NT2/D1 (cell line): Measurements from ENCODE around the gene REG3A.

ENCODE experiments used
- DNase-seq: peaks from one replicate; pipeline ENCODE4 v3.0.0-alpha.2; 2011; ENCODE audit warnings: low read depth, low spot score
- H3K27me3 ChIP-seq: 2 replicates; pipeline ENCODE4 v1.6.0; 2011; ENCODE audit warnings: mild to moderate bottlenecking; ENCODE audit not compliant: insufficient read length, insufficient read depth
- H3K36me3 ChIP-seq: 2 replicates; pipeline ENCODE4 v1.6.1; 2011; ENCODE audit warnings: mild to moderate bottlenecking, low read length, mixed read lengths; ENCODE audit not compliant: insufficient read depth, insufficient read length
- H3K4me1 ChIP-seq: 2 replicates; pipeline ENCODE4 v1.5.1; 2011; ENCODE audit not compliant: insufficient read depth, insufficient read length
- H3K4me3 ChIP-seq: 2 replicates; pipeline ENCODE4 v1.5.1; 2011; ENCODE audit warnings: low read depth; ENCODE audit not compliant: insufficient read length
- H3K9ac ChIP-seq: 2 replicates; pipeline ENCODE4 v1.6.0; 2011; ENCODE audit warnings: low read depth; ENCODE audit not compliant: insufficient read length
- H3K9me3 ChIP-seq: 2 replicates; pipeline ENCODE4 v1.5.1; 2011; ENCODE audit warnings: mild to moderate bottlenecking, low read length; ENCODE audit not compliant: insufficient read depth
- SUZ12 ChIP-seq: IDR thresholded peaks from 2 replicates; pipeline ENCODE4 v1.6.1; 2011; ENCODE audit not compliant: insufficient read length, insufficient read depth; ENCODE audit errors: extremely low read depth
- YY1 ChIP-seq: IDR thresholded peaks from 2 replicates; pipeline ENCODE4 v1.6.1; 2011; ENCODE audit not compliant: insufficient read length, insufficient read depth
- ZNF274 ChIP-seq: IDR thresholded peaks from 2 replicates; pipeline ENCODE4 v1.6.1; 2011; ENCODE audit warnings: mild to moderate bottlenecking, low read depth, low read length

REG3A gene

DNA sequence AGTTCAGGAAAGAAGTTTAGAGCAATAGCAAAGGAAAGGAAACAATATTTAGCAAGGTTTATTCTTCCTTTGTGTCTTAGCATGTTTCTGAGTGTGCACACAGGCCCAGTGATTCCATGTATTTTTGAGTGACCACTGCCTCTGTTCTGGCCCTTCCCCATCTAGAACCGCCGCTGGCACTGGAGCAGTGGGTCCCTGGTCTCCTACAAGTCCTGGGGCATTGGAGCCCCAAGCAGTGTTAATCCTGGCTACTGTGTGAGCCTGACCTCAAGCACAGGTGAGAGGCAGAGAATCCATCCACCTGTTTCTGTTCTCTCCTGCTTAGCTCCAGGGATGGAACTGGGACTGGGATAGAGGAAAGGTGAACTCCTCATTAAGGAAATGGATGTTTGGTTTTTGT lies 36.9 kb downstream of the REG3A start:
- Histone ChIP-seq H3K36me3 (no peaks in the 10 kb centered on the region), H3K27me3 (no peaks in the 10 kb centered on the region), H3K9ac (no peak overlapping the region), H3K4me3 (no peak overlapping the region), H3K9me3 (no peaks in the 10 kb centered on the region), H3K4me1 (no peaks in the 10 kb centered on the region)
- no peak for TF ChIP-seq SUZ12
- DNase-seq = no peak

DNA sequence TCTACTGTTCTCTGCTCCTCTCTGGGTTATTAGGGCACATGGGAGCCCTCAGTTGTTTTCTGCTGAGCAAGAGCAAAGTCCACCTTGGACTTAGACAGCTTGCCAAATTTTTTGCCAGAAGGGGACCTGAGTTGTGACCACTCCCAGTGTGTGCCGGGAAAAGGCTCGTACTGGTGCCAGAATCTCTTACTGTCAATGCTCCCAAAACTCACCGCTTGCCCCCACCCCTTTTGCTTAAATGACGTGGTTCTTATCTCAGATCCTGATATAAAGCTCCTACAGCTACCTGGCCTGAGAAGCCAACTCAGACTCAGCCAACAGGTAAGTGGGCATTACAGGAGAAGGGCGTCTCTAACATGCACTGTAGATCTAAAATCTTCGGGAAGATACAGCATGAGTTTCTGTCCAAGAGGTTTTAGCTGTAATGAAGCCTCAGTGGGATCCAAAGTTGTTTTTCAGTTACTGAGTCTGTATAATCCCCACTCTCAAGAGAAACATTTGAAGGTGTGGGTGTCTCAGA lies 39.3 kb downstream of the REG3A start, which contains the start of gene REG1A:
Gene REG1A (plus strand): TSS at position 295 of the 520 bp plus-strand sequence. CDS start 374 bp downstream, outside the sequence.
- Histone ChIP-seq H3K9me3 (no peaks in the 10 kb centered on the region), H3K36me3 (no peaks in the 10 kb centered on the region), H3K9ac (no peak within 1 kb of the TSS), H3K4me1 (no peaks in the 10 kb centered on the region), H3K4me3 (no peak within 1 kb of the TSS), H3K27me3 (no peaks in the 10 kb centered on the region)
- no peak for TF ChIP-seq YY1
- no peak for TF ChIP-seq ZNF274
- DNase-seq = no peak

DNA sequence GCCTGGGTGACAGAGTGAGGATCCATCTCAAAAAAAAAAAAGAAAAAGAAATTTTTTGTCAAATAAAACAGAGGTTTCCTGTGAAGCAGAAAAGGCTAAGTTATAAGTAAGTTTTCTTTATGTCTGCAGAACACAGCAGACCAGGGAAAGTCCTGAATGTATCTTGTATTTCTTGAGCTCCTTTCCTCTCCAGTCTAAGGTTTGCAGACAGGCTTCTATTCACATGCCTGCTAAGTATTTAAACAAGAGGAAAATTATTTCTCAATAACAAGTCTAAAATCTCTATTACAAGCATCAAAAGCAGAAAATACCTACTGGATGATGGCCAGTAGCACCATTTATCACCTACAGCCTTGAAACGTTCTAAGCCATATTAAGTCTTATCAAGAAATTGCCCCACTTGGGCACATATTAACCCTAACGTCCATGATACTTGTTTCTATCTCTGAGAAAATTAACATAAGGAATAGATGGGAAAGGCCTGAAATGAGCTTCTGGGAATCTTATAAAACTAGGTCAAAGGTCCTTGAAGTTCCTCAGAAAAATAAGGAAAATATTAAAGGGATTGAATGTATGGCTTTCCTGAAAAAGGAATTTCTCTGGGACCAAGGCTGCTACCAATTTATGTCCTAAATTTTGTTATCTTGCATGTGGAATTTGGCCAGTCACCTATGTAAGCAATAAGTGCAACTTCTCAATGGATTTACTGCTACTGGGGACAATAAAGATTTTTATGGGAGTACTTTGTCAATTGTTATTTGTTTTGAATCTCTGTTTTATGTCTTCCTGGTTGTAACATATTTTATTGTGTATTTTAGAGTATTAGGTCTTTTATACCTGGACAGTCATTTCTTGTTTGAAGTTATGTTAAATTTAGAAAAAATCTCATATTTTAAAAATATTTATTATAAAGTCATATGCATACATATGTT lies 42.3 kb downstream of the REG3A start:
- no peak for TF ChIP-seq SUZ12
- TF ChIP-seq YY1 = no peak
- TF ChIP-seq ZNF274 = no peak
- Histone ChIP-seq H3K9me3 (no peaks in the 10 kb centered on the region), H3K36me3 (no peaks in the 10 kb centered on the region), H3K4me3 (no peak overlapping the region), H3K9ac (no peak overlapping the region), H3K27me3 (no peaks in the 10 kb centered on the region), H3K4me1 (no peaks in the 10 kb centered on the region)
- no peak for DNase-seq

DNA sequence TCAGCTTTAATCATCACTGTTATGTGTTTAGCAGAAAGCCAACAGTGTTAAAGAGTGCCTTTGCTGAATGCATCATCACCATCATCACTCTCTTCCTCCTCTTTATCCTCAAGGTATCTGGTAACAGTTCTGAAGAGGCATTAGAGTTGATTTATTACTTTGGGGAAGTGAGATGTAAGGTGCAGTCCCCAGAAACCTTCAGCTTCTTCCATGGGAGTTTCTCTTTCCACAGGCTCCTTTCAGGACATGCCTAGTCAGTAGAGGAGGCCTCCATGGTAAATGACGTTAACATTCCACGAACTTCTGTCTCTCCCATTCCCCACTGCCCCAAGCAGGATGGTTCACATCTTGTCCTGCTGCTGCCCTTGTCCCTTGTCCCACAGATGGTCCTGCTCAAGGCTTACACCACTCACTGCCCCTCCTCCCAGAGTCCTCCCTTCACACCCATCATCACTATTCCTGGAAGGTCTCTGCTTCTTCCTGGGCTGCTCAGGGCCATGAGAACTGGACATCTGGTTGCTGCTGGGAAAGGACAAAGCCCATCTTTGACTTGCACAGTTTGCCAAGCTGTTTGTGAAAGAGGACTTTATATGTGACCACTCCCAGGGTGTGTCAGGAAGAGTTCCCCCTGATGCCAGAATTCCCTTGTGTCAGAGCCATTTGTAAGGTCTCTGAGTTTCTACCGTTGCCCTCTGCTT lies 44.6 kb downstream of the REG3A start:
- H3K9ac ChIP-seq = no peak overlapping the region
- no peaks in the 10 kb centered on the region for H3K9me3 ChIP-seq
- DNase-seq = no peak
- no peak overlapping the region for H3K4me3 ChIP-seq
- H3K4me1 ChIP-seq = no peaks in the 10 kb centered on the region
- no peak for TF ChIP-seq YY1
- TF ChIP-seq SUZ12 = no peak
- no peaks in the 10 kb centered on the region for H3K36me3 ChIP-seq
- H3K27me3 ChIP-seq = no peaks in the 10 kb centered on the region

DNA sequence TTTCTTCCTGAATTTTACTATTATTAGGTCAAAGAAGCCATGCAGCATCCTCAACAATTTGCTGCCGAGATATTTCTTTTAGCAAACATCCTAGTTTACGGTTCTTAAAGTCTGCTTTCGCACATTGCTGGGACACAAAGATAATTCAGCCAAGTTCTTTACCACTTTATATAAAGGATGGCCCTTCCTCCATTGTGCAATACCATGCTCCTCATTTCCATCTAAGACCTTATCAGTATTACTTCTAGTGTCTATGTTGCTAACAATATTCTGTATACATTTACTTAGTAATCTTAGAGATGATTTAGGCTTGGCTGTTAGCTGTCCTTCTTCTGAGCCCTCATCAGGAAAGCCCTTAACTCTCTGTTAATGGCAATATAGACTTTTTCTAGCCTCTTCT lies 47.3 kb downstream of the REG3A start:
- Histone ChIP-seq H3K9ac (no peak overlapping the region), H3K36me3 (no peaks in the 10 kb centered on the region), H3K27me3 (no peaks in the 10 kb centered on the region), H3K4me1 (no peaks in the 10 kb centered on the region), H3K4me3 (no peak overlapping the region), H3K9me3 (no peaks in the 10 kb centered on the region)
- DNase-seq = no peak
- TF ChIP-seq YY1 (no peak), SUZ12 (no peak), ZNF274 (no peak)
